Raji (cell line): Measurements from ENCODE around the gene KIF1A.

Source experiments
- POLR2A ChIP-seq: IDR thresholded peaks from 2 replicates; pipeline ENCODE4 v1.6.1; 2011; ENCODE audit warnings: low read depth, low read length, control low read depth; ENCODE audit not compliant: insufficient read depth

KIF1A gene

GRCh38 chr2:240724431-240724830 lies 95.6 kb downstream of the KIF1A start:
- no peak for TF ChIP-seq POLR2A

DNA sequence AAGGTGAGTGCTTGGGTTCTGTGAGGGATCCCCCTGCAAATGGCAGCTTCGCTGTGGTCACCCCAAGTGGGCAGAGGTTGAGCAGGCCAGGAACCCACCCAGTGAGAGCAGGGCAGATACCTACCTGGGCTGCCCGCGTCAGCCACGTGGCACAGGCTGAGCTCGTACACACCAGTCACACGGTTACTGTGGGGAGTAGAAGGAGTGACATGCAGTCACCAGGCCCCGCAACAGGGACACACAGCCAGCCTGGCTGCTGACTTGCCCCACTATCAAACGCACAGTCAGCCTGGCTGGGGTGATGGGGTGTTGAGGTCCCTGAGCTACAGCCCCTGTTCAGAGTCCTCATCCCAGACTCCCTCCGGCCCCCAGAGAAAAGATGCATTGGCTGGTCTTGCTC lies 96.2 kb downstream of the KIF1A start:
- no peak for TF ChIP-seq POLR2A

GRCh38 chr2:240722796-240723735 lies 97.0 kb downstream of the KIF1A start:
- no peak for TF ChIP-seq POLR2A

DNA sequence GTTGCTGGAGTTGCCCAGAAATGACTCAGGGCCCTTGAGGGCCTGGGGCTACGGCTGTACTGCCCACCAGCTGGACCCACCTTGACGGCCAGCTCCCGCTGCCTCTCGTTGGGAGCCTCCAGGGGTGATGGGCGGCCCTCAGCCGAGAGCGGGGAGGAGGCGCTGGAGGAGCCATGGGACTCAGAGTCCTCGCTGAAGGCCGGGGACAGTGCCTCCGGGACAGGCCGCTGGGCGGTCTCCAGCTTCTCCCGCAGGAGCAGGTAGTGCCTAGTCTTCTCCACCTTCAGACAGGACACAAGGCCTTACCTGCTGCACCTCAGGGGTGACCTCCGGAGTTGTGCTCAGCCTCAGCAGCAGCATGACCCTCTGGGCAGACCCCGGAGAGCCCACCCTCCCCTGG lies 97.6 kb downstream of the KIF1A start:
- TF ChIP-seq POLR2A = no peak

DNA sequence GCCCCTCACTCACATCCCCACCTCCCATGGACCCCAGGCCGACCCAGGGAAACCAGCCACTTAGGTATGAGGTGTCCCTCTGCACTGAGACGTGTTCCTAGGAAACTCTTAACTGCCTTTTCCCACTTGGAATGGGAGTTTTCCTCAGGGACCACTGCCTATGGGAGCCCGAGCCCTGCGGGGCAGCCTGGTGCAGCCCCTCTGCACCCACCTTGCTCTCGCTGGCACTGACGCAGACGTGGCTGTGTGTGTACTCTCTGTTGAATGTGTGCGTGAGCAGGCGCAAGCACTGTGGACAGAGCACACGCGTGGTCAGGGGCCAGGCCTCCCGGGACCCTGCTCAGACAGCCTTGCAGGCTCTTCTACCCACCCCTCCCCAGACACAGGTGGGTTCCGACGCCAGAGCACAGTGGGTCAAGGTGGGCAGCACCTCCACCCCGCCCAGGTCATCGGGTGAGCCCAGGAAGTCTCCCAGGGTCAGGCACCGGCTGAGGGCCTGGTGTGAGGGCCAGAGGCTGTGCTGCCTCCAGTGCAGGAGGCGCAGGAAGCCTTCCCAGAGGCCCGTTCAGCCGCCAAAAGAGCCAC lies 98.3 kb downstream of the KIF1A start:
- TF ChIP-seq POLR2A = no peak

GRCh38 chr2:240720686-240721595 lies 99.1 kb downstream of the KIF1A start:
- no peak for TF ChIP-seq POLR2A

- TF ChIP-seq POLR2A = no peak
These were observed 100.1 kb downstream of the KIF1A start for GRCh38 chr2:240719676-240720545.

DNA sequence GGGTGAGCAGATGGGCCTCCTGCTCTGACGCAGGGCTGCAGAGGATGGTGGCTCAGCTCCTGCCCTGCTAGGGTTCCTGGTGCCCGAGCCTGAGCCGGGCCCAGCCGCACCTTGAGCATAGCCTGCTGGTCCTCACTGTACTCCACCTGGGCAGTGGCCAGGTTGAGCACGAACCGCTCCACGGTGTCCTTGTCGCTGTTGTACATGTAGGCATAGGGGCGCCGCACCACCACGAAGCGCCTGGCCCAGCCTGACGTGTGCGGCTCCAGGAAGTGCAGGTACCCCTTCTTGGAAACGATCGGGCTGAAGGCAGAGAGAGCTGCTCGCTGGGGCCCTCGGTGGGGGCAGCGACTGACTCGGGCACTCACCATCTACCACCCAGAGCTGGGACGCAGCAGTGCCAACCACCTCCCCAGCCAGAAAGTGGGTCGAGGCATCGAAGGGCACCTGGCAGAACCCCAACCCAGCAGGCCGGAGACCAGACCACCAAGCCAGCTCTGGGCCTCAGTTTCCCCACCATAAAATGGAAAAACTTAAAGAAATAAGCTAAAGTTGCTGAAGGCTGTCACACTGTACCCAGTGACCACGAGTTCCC lies 101.0 kb downstream of the KIF1A start:
- TF ChIP-seq POLR2A = no peak

DNA sequence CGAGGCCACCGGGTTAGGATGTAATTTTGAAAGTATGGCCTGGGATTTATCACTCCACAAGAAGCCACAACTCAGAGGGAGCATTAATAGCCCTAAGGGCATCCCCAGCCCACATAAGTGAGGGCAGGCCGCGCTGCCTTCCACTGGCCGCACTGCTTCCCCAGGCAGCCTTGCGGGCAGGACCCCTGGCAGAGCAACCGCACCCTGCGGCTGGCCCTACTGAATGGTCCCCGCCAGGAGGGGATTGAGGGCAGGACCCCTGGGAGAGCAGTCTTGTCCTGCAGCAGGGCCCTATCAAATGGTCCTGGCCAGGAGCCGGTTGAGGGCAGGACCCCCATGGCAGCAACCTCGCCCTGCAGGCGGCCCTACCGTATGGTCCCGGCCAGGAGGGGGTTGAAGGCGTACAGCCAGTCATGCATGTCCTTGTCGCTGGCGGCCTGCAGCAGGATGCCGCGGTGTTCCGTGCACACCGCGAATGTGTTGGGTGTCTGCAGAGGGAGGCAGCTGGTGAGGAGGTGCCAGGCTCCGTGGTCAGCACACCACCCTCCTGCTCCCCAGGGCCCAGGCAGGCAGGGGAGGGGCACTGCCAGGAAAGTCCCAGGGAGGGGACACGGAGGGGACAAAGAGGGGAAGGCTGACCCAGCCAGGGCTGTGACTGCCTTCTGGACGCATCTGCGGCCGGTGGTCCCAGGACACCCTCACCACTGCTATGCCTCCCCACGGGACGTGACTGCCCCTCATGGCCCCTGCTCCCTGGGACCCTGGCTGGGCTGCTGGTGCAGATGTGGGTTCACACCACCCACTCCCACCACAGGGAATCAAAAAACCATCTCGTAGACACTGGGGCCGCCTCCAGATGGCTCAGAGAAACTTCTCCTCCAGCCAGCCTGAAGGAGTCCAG lies 102.1 kb downstream of the KIF1A start:
- TF ChIP-seq POLR2A = no peak

DNA sequence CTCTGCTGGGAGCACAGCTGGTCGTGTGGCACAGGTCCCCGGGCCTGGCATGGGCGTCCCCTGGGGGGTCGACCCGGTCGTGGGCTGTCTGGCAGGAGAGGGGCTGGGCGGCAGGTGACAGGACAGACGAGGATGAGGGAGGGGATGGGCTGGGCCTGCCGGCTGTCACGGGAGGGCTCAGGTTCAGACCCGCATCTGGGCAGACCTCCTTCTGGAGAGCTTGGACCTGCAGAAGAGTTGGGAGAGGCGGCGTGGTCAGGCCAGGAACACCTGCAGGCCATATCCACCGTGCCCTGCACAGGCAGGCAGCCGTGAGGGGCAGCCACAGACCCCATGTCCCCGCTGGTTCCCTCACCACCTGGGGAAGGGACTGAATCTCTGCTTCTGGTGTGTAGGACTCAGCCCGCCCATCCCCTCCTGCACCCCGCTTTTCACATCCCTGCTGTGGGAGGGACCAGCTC lies 102.8 kb downstream of the KIF1A start:
- no peak for TF ChIP-seq POLR2A

GRCh38 chr2:240716130-240716798 lies 103.8 kb downstream of the KIF1A start:
- TF ChIP-seq POLR2A = no peak
